CD4-positive, alpha-beta T cell treated with Interleukin-12 subunit alpha and Interleukin-12 subunit beta, for 1 hour (primary cell): ENCODE measurements around the gene MACROH2A1.
A peak's percentile ranks its signal among the peaks of the same experiment; 100 is the strongest.

Source experiments
- DNase-seq: peaks from one replicate; pipeline ENCODE4 v3.0.0-alpha.2; 2020

Gene MACROH2A1

DNA sequence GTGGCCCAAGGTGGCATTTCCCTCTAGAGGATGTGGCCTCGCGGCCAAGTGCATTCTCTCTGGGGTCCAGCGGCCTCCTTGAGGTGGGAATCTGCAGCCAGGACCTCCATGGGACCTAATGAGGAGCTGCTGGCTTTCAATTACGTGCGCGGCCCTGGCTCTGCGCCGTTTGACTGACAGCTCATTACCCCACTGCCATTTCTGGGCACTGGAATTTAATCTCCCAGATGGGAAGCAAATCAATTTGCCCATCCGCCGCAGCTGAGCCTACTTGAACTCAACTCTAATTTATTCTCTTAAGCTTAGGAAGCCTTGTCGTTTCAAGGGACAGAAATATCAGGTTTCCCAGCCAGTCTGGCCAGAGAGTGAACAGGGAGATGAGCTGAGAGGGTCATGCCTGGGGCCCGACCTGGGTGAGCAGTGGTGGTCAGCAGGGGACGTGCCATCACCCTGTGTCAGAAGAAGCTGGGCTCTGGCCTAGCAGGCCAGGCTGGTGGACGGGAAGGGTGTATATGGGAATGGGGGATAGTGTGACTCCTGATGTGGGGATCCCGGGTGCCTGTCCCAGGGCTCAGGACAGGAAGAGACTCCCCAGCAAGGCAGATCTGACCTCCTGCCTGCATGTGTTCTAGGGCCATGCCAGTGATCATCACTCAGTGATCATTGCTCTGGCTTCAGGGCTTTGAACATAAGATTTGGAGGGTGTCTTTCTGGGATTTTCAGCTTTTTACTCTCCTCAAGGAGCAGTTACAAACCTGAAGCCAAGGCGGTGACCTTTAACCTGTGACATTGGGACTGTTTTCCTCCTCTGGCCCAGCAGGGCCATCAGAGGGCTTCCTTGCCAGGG lies 69.7 kb downstream of the MACROH2A1 start:
- DNase-seq = no peak

DNA sequence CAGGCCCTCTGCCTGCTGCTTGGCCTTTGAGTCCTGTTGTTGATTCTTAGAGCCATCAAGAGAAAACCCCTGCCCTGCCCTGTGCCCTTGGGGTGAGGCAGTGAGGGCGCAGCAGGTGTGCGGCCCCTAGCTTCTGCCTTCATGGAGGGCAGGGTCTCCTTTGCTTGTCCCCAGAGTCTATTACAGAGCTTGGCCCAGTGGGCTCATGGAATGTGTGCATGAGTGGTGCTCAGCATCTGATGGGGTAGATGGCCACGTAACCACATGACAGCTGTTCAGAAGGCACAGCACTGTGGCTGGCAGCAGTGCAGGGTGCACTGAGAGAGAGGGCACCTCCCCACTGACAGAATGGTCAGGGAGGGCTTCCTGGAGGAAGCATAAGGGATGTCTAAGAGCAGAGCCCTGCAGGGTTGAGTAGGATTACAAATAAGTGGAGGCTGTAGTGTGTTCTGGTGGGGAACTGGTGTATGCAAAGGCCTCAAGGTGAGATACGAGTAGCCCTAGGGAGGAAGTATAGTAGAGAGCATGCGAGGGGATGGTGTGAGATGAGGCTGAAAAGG lies 70.8 kb downstream of the MACROH2A1 start:
- DNase-seq = no peak

DNA sequence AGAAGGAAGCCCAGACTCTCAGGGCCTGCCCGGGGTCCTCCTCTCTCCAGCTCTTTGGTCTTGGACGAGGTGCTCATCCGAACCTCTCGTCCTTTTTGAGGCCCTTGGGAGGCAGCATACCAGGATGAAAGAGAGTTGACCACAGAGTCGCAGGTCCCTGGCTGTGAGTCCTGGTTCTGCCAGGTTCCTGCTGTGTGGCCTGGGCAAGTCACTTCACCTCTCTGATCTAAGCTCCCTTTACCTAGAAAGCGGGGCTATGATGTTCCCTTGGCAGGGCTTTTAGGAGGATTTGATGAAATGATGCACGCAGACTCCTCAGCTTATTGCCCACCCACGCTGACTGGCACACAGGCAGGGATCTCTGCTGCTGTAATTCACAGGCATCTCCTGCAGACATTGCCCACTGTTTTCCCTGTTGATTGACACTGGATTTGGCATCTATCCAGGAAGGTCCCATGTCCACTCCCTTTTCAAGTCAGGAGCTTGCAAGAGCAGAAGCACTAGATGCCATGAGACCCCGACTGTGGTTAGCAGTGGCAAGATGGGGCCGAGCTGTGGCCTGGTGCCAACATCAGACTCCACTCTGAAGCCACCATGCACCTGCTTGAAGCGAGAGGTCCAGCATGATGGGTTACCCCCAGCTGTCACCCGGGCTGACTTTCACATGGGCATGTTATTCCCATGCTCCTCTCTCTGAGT lies 71.5 kb downstream of the MACROH2A1 start:
- DNase-seq = no peak

DNA sequence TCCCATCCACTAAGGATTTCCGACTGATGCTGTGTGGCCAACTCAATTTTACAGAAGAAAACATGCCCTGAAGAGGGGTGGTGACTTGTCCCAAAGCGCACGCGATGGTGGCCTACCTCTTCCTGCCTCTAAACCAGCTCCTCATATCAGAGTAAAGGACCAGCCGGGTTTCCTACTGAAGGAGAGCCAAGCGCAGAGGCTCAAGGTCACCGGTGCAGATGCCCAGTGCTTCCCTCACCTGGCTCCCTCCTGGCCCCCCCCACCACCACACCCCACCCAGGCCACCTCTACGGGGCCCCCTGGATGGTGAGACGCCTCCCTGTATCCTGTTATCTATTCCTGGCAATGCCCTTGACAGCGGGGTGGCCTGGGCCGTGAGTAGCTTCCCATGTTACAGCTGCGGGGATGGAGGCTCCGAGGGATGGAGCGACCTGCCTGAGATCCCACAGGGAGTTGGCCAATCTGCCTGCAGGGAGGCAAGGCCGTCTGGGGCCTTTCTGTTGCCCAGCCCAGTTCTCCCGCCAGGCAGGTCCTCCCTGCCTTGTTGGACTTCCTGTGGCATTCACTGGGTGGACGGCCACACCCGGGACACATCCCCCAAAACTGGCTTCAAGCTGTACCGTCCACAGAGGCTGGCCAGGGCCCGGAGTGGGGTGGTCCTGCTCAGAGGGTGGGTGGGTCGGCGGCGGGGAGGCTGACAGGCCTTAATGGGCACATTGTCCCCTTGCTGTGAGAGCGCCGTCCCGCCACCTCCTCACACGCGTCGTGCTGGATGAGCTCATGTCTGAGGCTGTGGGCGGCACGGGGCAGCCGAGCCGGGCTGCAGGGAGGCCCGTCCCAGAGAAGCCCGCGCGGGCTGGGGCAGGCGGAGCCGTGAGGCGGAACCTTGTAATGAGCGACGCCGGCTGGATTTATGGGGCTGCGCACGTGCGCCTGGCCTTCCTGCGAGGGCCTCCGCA lies 72.5 kb downstream of the MACROH2A1 start:
- DNase-seq = no peak

DNA sequence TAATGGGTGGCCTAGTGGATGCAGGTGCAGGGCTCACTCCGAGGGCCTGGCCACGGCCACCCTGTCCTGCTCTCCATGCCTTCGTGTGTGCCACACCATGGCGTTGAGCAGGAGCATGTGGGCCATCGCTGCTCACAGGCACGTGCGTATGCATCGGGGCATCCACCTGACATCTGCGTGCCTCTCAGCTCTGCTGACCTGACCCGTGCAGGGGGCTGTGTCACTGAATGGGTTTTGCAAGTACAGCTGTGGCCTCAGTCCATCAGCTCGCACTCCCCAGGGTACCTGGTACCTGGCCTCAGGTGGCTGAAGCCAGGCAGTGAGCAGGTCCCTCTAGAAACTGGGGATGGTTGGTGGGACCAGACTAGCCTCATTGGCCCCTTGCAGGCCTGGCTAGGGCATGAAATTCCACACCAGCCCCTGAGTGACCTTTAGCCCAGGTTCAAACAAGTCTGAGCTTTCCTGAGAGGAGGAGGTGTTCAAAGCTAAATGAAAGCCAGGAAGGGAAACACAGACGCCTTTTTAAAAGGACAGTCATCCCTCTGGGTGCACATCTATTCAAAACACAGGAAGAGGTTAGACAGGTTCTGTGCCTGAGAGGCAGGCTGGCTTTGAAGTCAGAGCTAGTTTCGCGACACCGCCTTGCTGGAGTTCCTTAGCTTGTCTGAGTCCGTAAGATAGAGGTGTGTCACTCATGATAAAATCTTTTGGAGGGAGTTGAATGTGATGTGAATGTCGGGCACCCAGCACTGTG lies 74.0 kb downstream of the MACROH2A1 start:
- DNase-seq = peak; percentile 32

DNA sequence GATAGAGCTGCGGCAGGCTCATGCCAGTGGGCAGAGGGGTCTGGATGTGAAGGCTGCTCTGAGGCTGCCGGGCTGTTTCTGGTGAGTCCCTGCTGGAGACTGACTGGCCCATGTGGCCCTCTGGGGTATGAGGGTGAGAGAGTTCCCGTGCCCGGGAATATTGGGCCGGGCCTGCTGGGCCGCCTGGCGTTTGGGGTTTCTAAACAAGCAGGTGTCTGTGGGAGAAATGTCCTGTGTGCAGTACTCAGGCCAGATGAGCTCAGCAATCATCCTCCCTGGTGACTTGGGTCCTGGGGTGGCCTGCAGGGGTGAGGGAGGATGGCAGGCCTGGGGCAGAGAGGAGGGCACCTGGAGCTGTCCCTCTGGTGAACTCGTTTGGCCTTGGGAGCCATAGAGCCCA lies 74.9 kb downstream of the MACROH2A1 start:
- no peak for DNase-seq

DNA sequence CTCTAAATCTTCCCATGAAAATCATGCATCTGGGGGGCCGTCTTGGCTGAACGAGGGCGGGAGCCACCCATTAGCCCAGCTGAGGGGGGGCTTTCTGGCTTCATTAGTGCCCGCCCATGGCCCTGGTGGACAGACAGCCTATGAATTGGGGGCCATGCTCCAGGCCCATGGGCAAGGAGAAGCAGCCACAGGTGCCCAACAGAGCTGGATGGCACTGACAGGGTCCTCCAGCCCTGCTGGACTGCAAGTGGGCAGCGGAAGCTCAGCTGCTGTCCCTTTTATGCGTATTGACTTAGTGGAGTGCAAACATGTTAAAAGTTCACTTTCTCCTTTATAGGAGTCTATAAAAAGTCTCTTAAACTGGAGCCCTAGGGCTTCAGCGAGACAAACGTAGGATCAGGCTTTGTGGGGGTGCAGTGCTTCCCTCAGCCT lies 75.3 kb downstream of the MACROH2A1 start:
- DNase-seq = no peak

DNA sequence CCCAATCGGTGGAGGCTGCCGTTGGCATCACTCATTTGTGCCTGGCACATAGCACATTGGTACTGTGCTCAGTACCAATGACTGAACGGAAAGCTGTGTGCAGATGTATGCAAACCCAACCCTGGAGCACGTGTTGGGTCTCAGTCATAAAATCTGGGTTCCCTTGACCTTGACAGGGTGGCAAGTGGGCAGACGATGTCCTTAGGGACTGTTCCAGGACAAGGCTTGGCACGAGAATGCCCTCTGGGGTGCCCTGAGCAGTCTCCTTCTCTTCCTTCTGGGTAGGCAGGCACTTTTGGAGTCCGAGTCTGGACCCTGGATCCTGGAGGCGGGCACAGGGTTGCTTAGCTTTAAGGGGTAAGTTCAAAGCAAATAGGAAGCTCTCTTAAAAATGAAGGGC lies 75.8 kb downstream of the MACROH2A1 start:
- DNase-seq = no peak

DNA sequence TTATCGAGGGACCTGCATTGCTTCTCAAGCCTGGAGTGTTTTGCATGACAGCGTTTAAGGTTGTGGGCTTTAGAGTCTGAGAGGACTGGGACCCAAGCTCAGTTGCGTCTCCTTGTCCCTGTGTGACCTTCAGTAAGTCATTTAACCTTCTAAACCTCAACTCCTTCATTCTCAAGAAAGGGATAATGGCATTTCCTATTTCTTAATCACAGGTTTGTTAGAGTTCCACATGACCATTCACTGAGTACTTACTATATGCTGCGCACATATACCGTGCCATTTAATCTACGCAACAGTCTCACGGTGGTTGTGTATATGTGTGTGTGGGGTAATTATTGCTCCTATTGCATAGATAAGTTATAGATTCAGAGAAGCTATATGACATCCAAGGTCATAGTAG lies 76.3 kb downstream of the MACROH2A1 start:
- no peak for DNase-seq

DNA sequence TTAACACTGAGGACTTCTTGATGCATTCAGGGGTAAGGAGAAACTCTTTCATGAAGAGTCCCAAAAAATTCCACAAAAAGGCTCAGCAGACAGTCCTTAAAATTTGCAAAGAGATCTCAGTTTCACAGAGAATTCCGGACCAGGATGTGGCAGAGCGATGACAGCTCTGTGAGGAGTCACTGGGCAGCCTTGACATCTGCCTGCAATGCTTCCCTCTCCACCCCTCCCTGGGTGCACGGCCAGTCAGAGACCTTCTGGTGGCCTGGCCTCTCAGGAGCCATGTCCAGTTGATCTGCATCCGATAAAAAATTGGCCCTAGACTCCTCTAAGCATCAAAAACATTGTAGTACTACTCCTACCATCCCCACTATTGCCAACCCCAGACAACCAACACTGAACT lies 76.8 kb downstream of the MACROH2A1 start:
- DNase-seq = no peak

DNA sequence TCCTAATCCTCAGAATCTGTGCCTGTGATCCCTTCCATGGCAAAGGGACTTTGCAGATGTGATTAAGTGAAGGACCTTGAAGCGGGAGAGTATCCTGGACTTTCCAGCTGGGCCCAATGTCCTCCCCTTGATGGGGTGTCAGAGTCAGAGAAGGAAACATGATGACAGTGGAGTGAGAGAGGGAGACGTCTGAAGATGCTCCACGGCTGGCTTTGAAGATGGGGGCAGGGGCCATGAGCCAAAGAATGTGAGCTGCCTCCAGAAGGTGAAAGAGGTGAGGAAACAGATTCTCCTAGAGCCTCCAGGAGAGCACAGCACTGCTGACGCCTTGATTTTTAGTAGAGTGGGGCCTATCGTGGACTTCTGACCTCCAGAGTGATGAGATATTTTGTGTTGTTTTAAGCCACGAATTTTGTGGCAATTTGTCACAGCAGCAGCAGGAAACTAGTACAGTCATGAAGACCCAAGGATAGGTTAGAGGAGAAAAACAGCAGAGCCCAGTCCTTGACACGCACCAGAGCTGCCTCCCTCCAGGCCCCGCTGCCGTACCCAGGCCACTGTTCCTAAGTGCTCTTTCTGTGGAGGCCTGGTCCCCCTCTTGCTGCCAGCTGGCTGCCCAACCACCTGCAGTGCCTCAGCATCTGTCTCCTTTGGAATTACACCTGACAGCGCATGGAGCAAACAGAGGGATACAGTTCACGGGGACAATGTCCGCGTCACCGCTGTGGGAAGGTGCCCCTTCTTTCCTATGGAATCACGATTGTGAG lies 78.1 kb downstream of the MACROH2A1 start:
- no peak for DNase-seq

DNA sequence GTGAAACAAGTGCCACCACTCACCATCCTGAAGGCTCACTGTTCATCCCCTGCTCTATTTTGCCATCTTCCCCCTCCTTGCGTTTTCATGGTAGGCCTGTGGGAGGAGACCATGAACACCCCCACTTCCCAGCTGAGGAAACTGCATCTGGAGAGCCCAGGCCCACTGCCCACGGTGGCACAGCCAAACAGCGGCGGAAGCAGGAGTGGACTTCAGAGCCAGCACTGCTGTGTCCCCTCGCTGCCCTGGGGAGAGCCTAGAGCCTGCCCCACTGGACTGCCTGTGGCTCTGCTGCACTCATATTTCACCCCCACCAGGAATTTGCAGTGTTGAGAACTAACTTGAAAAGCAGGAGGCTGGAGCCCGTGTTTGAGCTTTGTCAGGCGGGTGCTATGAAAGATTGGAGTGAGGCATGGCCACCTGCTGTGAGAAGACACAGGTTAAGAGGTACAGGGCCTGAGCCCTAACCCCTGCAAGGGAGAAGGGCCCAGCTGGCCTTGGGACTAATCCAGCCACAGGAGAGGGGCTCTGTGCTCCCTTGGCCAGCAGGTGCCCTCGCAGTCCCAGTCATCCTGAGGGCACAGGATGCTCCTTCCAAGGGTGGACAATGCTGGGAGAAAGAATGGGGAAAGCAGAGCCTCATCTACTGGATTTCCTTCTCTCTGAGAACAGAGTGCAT lies 79.0 kb downstream of the MACROH2A1 start:
- DNase-seq = no peak

DNA sequence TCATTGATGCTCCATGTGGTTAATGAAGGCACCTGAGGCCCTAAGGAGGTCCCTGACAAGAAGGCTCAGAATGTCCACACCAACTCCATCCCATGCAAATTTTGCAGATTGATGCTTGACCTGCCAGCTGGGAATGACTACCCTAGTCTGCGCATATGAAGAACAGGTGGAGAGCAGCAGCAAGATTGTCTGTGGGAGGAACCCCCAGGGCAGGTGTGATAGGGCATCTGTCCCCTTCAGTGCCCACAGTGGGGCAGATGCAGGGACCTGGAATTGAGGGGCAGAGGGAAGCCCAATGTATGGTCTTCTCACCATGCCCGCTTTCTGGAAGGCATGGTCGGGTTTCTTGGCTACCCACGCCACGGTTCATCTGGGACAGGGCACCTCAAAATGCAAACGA lies 79.6 kb downstream of the MACROH2A1 start:
- no peak for DNase-seq

DNA sequence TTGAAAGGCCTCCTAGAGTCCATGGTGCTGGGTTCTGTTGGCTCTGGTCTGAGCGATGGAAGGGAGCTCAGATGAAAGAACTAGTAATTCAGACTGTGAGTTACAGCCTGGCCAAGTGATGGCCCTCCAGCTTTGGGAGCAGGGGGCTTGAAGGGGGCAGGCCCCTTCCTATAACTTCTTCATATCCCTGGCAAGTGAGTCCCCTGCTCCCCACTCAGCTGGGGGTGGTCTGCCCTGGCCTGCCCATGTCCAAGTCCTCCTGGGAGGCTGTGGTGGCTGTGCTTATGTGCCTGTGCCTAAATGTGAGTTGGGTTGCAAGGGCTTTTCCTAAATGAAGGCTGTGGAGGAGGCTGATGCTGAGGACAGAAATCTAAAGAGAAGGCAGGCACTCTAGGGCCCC lies 80.1 kb downstream of the MACROH2A1 start:
- no peak for DNase-seq

DNA sequence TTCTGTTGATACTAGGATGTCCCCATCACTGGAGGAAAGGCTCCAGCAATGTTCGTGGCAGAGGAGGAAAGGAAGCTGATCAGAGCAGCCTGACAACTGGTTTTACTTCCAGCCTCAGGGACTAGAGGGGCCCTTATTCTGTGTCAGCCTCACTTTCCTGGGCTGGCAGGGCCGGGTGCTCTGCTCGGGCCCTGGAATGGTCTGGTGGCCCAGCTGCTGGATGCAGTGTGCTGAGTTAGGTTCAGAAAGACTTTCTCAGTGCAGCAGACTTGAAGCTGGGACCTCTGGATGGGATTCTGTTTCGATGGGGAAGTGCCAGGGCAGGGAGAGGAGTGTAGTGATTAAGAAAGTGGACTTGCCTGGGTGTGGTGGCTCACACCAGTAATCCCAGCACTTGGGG lies 81.0 kb downstream of the MACROH2A1 start:
- no peak for DNase-seq

DNA sequence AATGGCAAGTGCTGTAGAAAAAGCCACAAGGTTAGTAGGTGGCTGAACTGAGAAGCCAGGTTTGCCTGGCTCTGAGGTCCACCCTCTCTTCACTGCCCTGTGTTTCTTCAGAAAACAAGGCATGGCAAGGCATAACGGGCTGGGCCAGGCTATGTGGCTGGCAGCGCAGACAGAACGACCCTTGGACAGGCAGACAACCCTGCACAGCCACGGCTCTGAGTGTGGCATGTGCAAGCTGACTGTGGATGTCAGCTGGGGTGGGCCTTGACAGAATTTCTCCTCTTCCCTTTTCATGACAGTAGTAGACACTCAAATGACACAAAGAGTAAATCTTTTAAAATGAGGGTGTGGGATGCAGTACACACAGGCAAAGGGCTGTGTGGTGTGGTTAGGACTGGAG lies 81.7 kb downstream of the MACROH2A1 start:
- no peak for DNase-seq

DNA sequence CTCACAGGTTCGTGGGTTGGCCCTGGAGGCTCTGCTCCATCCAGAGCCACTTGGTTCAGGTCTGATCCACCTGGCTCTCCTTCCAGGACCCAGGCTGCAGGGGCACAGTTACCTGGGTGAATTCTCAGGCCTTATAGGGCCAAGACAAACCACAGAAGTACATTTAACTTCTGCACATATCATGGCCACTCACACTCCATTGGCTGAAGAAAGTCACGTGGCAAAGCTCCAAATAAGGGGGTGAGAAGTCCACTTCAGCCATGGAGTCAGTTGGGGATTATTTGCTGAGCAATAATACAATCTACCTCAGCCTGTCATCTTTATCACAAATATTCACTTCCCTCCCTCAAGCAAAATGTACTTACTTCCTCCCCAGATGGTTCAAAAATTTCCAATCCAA lies 83.6 kb downstream of the MACROH2A1 start:
- no peak for DNase-seq

DNA sequence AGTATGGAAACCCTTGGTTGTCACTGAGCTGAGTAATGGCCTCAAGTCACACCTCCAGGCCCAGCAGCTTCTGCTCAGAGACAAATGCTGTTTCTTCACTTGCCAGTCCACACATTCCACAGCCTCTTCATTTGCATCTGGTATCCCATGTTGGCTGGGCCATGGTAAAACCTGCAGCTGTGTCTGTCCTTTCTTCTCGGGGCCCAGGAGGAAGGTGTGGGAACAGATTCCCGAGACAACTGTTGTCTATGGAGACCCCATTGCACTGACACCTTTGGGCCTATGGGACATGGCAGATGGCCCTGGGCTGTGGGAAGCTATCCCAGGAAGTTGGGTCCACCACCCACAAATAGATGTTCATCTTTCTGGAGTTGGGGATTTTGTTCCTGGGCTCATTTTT lies 85.1 kb downstream of the MACROH2A1 start:
- DNase-seq = no peak

DNA sequence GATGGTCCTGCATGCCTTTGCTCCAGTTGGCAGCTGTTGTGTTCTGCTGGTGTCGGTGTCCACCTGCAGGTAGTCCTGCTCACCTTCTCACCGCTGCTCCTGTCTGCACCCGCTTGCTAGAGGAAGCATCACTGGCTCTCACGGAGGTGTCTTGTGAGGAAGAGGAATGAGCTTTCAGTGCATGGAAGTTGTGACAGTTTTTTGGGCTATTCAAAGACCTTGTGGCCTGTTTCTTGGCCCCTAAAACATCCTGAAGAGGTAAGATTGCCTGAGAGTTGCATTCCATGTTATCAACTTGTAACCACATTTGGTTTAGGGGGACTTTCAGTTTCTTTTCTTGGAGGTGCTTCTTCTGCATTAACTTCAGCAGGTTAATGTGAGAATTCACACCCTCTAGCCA lies 85.6 kb downstream of the MACROH2A1 start:
- no peak for DNase-seq

DNA sequence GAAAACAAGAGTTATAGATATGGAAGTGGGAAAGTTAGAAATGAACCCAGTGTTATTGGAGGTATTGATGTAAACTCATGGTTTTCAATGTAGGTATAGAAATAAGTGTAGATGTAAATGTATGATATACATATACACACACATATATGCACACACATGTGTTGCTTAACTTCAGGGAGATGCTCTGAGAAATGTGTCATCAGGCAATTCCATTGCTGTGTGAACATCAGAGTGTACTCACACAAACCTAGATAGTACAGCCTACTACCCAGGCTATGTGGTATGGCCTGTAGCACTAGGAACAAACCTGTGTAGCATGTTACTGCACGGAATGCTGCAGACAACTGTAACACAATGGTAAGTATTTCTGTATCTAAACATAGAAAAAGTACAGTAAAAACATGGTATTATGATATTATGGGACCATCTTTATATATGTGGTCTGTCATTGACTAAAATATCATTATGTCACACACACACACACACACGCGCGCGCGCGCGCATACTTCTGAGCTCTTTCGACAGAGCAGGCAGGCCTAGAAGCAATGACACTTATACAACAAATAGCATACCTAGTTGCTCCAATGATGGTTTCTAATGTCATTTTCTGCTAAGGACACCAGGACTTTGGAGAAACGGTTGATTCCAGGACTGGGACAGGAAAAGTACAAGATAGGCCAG lies 86.6 kb downstream of the MACROH2A1 start:
- DNase-seq = no peak
